OCI-LY7 (cell line): ENCODE results near the gene STAG3. TPM values are rescaled to one million over a fixed set of nuclear protein-coding genes. Genes with fewer than 3 reads are reported as not detected.

ENCODE experiments used
- BruUV-seq: library from RNA; stranded (reverse); fragments of 400-500 nt; replicated peaks from 2 replicates; lab custom pipeline; 2021; lab: Mats Ljungman, UMichigan
- CTCF ChIA-PET: fragments of 300-600 bp; sonication (Branson Sonifier 250); formaldehyde crosslinking; loops from one replicate; lab custom pipeline; 2022; ENCODE audit warnings: antibody characterized with exemption; ENCODE audit not compliant: unreplicated experiment; lab: Charles Lee
- POLR2A ChIA-PET: fragments of 300-600 bp; sonication (Branson Sonifier 250); formaldehyde crosslinking; loops from one replicate; lab custom pipeline; 2022; ENCODE audit warnings: antibody characterized with exemption; lab: Charles Lee
- DNase-seq: peaks from one replicate; pipeline ENCODE4 v3.0.0-alpha.2; 2015; ENCODE audit warnings: low spot score
- H2AFZ ChIP-seq: fragments of 200-600 bp; sonication (generic), shearing (Covaris generic); 2 replicates; pipeline ENCODE4 v1.6.1; 2014; ENCODE audit warnings: mild to moderate bottlenecking, antibody characterized with exemption, low read length, moderate library complexity
- H3K27ac ChIP-seq: fragments of 200-600 bp; sonication (generic); 2 replicates; pipeline ENCODE4 v1.5.1; 2014; ENCODE audit warnings: mixed run types, low read depth, mild to moderate bottlenecking, moderate library complexity, low read length, inconsistent platforms; ENCODE audit not compliant: poor library complexity, severe bottlenecking
- H3K36me3 ChIP-seq: fragments of 200-600 bp; sonication (generic); 2 replicates; pipeline ENCODE4 v1.6.1; 2014; ENCODE audit warnings: mild to moderate bottlenecking, antibody characterized with exemption, low read length, moderate library complexity, mixed read lengths; ENCODE audit not compliant: insufficient read depth
- H3K4me1 ChIP-seq: fragments of 200-600 bp; sonication (generic); 2 replicates; pipeline ENCODE4 v1.5.1; 2014; ENCODE audit warnings: mild to moderate bottlenecking, low read length; ENCODE audit not compliant: insufficient read depth, poor library complexity, severe bottlenecking
- H3K4me2 ChIP-seq: fragments of 200-600 bp; sonication (generic); 2 replicates; pipeline ENCODE4 v1.6.1; 2014; ENCODE audit warnings: mild to moderate bottlenecking, low read length
- H3K4me3 ChIP-seq: fragments of 200-600 bp; sonication (generic); 2 replicates; pipeline ENCODE4 v1.5.1; 2014; ENCODE audit warnings: mild to moderate bottlenecking, low read depth, low read length; ENCODE audit not compliant: poor library complexity, severe bottlenecking
- H3K79me2 ChIP-seq: fragments of 200-600 bp; sonication (generic); 2 replicates; pipeline ENCODE4 v1.6.1; 2016; ENCODE audit warnings: low read depth, mild to moderate bottlenecking, low read length, moderate library complexity, mixed read lengths; ENCODE audit not compliant: insufficient read depth
- H3K9me2 ChIP-seq: fragments of 200-600 bp; sonication (generic); 2 replicates; pipeline ENCODE4 v1.6.1; 2016; ENCODE audit warnings: mild to moderate bottlenecking, low read length, mixed read lengths; ENCODE audit not compliant: insufficient read depth
- H3K9me3 ChIP-seq: fragments of 200-600 bp; sonication (generic); 2 replicates; pipeline ENCODE4 v1.6.1; 2014; ENCODE audit warnings: mild to moderate bottlenecking, mixed run types, low read length, mixed read lengths
- H4K20me1 ChIP-seq: fragments of 200-600 bp; sonication (generic); 2 replicates; pipeline ENCODE4 v1.6.1; 2014; ENCODE audit warnings: mild to moderate bottlenecking, antibody characterized with exemption, low read length, moderate library complexity, mixed read lengths; ENCODE audit not compliant: insufficient read depth
- EZH2phosphoT487 ChIP-seq: fragments of 200-600 bp; sonication (generic); IDR thresholded peaks from 2 replicates; pipeline ENCODE4 v1.6.1; 2018; ENCODE audit warnings: low read depth, borderline replicate concordance, mild to moderate bottlenecking, mixed run types, antibody characterized with exemption, low read length, moderate library complexity, mixed read lengths
- intact Hi-C: fragments of 100-400 bp; cut with micrococcal nuclease; formaldehyde crosslinking; loops from one replicate; pipeline ENCODE4 v1.10.0; 2022; ENCODE audit not compliant: unreplicated experiment
- total RNA-seq, 2 experiments: library from RNA; depleted of rRNA in 1 of 2; stranded (reverse); fragments of >200 nt in 1 of 2; shearing (Covaris generic) in 1 of 2; gene quantifications; 2 replicates each; pipeline ENCODE4 v1.2.3, GENCODE V29; 2014 to 2022
- TF ChIP-seq, protein P1 (sequence below): fragments of 200-600 bp; sonication (generic); conservative IDR thresholded peaks from 2 replicates; pipeline ENCODE4 v1.5.1; 2014; ENCODE audit warnings: mild to moderate bottlenecking, antibody characterized with exemption, low read length, moderate library complexity, mixed read lengths

The STAG3 gene
- total RNA-seq, 2 experiments from 2014 or later: 70.2 to 82.8 TPM

DNA sequence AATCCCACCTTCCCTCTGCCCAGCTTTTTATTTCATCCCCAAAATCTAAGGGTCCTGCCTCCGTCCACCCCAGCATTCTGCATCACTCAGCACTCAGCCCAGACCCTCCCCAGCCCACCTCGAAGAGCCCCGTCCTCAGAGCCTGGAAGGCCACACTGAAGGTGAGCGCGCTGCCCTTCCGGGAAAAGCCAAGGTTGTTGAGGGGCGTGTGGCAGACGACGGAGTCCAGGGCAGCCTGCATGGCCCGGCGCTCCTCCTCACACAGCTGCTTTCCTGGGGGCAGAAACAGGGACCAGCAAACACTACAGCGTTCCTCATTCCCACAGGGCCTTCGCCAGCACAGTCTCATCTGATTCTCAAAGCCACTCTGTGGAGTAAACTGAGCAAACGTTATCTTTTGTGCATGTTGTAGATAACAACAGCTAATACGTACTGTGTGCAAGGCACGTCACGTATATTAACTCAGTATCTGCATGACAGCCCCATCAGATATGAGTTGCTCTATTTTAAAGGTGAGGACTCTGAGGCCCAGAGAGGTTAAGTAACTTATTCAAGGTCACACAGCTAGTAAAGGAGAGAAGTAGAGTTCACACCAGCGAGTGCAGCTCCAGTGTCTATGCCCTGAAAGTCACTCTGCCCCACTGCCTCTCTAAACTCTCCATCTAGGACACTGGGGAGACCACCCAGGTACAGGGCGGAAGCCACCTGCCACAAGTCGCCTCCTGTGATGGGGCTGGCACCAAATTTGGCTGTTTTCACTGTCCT lies 22.0 kb upstream of the STAG3 start:
- no peak overlapping the region for H3K4me3 ChIP-seq
- DNase-seq: no peak
- H3K9me2 ChIP-seq: no peaks in the 10 kb centered on the region
- peaks cover 53% of the 10 kb centered on the region for H3K4me1 ChIP-seq
- H3K9me3 ChIP-seq: no peaks in the 10 kb centered on the region
- no peak overlapping the region for H3K27ac ChIP-seq
- H3K36me3 ChIP-seq: peaks cover 63% of the 10 kb centered on the region
- ChIA-PET CTCF (no interaction called here), POLR2A (interaction anchor here (0.6 kb wide), 1 partner anchor 61 kb away, joined by 3 read pairs; no protein-coding TSS in a partner anchor)
- H2AFZ ChIP-seq: no peak overlapping the region
- H3K4me2 ChIP-seq: 0 out of 2 replicates have a peak overlapping the region, but pooled peaks have one; percentile 2
- intact Hi-C loops: loop anchor here (5.0 kb wide), 1 partner anchor 62 kb away; the partner anchor contains the start of gene PVRIG
- no TSS peak for BruUV-seq
- peaks cover 30% of the 10 kb centered on the region; the same call in 1 of the 2 replicates for H3K79me2 ChIP-seq
- peaks cover 10% of the 10 kb centered on the region; the same call in 1 of the 2 replicates for H4K20me1 ChIP-seq
- no peak for TF ChIP-seq EZH2phosphoT487
- TF ChIP-seq, protein P1, sequence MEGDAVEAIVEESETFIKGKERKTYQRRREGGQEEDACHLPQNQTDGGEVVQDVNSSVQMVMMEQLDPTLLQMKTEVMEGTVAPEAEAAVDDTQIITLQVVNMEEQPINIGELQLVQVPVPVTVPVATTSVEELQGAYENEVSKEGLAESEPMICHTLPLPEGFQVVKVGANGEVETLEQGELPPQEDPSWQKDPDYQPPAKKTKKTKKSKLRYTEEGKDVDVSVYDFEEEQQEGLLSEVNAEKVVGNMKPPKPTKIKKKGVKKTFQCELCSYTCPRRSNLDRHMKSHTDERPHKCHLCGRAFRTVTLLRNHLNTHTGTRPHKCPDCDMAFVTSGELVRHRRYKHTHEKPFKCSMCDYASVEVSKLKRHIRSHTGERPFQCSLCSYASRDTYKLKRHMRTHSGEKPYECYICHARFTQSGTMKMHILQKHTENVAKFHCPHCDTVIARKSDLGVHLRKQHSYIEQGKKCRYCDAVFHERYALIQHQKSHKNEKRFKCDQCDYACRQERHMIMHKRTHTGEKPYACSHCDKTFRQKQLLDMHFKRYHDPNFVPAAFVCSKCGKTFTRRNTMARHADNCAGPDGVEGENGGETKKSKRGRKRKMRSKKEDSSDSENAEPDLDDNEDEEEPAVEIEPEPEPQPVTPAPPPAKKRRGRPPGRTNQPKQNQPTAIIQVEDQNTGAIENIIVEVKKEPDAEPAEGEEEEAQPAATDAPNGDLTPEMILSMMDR: no peak

DNA sequence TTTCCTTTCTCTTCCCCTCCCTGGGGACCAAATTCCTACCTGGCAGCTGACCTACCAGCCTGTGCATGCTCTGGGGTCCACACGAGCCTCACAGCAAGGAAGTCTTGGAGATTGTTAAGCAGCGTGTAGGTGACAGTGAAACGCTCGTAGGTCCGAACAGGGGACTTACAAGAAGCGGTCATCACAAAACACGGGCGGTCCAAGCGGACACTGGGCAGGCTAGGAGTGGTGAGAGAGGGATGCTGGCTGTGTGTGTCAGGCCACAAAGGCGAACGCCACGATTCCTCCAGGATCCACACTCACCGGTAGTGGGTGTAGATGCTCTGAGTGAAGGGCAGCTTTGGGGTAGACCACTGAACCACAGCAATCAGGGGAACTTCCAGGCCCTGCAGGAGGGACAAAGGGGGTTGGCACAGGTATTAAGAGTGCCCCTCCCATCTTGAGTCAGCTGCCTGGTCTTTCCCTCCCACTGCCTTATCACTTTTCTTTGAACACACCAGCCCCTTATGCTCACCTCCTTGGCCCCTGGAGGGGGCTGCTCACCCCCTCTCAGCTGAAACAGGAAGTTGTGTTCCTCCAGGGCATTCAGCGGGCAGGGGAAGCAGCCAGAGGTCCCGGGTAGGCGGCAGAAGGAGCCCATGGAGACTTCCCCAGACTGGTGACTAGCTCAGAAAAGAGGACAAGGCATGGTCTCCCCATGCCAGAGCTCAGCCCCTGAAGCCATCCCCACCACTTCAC lies 21.2 kb upstream of the STAG3 start:
- no peak for TF ChIP-seq EZH2phosphoT487
- peaks cover 51% of the 10 kb centered on the region for H3K4me1 ChIP-seq
- POLR2A ChIA-PET: interaction anchor here (0.5 to 2.0 kb wide), 4 partner anchors 8 to 366 kb away, joined by 3 to 7 read pairs (median 3); partner anchors contain the start of gene LAMTOR4
- H3K79me2 ChIP-seq: peaks cover 28% of the 10 kb centered on the region; the same call in 1 of the 2 replicates
- H4K20me1 ChIP-seq: peaks cover 10% of the 10 kb centered on the region; the same call in 1 of the 2 replicates
- DNase-seq: no peak
- intact Hi-C loops: loop anchor here (5.0 kb wide), 1 partner anchor 61 kb away; the partner anchor contains the start of gene PVRIG
- H3K4me2 ChIP-seq: peak overlapping the region; percentile 98
- H2AFZ ChIP-seq: no peak overlapping the region
- H3K36me3 ChIP-seq: peaks cover 61% of the 10 kb centered on the region
- CTCF ChIA-PET: no interaction called here
- peak overlapping the region; percentile 93 for H3K4me3 ChIP-seq
- peak overlapping the region; percentile 62 for H3K27ac ChIP-seq
- no peaks in the 10 kb centered on the region for H3K9me2 ChIP-seq
- no peaks in the 10 kb centered on the region for H3K9me3 ChIP-seq
- BruUV-seq: TSS peak; percentile 25

DNA sequence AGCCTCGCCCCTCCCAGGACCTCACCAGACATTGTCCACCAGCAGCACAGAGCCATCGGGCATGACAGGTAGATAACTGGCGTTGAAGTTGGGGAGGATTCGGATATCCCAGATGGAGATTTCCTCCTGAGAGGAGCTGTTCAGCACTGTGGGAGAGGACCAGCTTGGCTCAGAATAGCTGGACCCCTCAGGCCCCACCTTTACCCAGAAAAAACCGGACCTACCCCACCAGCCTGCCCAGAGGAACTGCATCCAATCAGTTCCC lies 20.7 kb upstream of the STAG3 start:
- POLR2A ChIA-PET: interaction anchor here (0.5 to 2.0 kb wide), 5 partner anchors 9 to 1741 kb away, joined by 3 to 7 read pairs (median 3); partner anchors contain the start of gene LAMTOR4
- TF ChIP-seq EZH2phosphoT487: no peak
- TF ChIP-seq, protein P1: no peak

More for the DNA sequence above, 20.7 kb upstream of the STAG3 start:
- Histone ChIP-seq H4K20me1 (peaks cover 10% of the 10 kb centered on the region; the same call in 1 of the 2 replicates), H2AFZ (no peak overlapping the region), H3K4me3 (peak overlapping the region; percentile 93), H3K79me2 (peaks cover 23% of the 10 kb centered on the region; the same call in 1 of the 2 replicates), H3K9me3 (no peaks in the 10 kb centered on the region), H3K9me2 (no peaks in the 10 kb centered on the region), H3K36me3 (peaks cover 56% of the 10 kb centered on the region), H3K27ac (peak overlapping the region; percentile 62), H3K4me2 (peak overlapping the region; percentile 98), H3K4me1 (peaks cover 47% of the 10 kb centered on the region)
- CTCF ChIA-PET: interaction anchor here (1.1 kb wide), 1 partner anchor 32 kb away, joined by 3 read pairs; no protein-coding TSS in a partner anchor
- BruUV-seq: no TSS peak
- intact Hi-C loops: loop anchor here (5.0 kb wide), 1 partner anchor 60 kb away; the partner anchor contains the start of gene PVRIG
- DNase-seq: no peak
